Measurements from ENCODE around the gene LRRC8B. TPM values are rescaled to one million over a fixed set of nuclear protein-coding genes. Genes with fewer than 3 reads are reported as not detected.
A peak's percentile ranks its signal among the peaks of the same experiment; 100 is the strongest.

Gene LRRC8B
- polyA plus RNA-seq, 1 donor (not counting 4 experiments of a cell fraction or from before 2014, with no cell fraction given): 1.5 TPM

GRCh38 chr1:89637496-89637895, 112.9 kb downstream of the LRRC8B start:
- no peaks in the 10 kb centered on the region for H3K36me3 ChIP-seq (ENCODE audit: control insufficient read depth in 2 of 2, extremely low read depth in 1 of 2, insufficient read depth in 2 of 2, low read length in 2 of 2)
- no peak for DNase-seq (ENCODE audit: low read depth, low spot score)
- no peak overlapping the region for H2AFZ ChIP-seq (ENCODE audit: control insufficient read depth, low read length)
- dilution Hi-C loops (cut with MboI; ENCODE audit: extremely low pct_ligation_motif_present, low sequenced_read_pairs): no loop called here
- no peaks in the 10 kb centered on the region for H4K20me1 ChIP-seq (ENCODE audit: control insufficient read depth, extremely low read depth, insufficient read depth, low read length)
- H3K79me2 ChIP-seq (ENCODE audit: control insufficient read depth, insufficient read depth, low read length): peaks cover 79% of the 10 kb centered on the region
- peak; percentile 52 for FAIRE-seq
- H3K27me3 ChIP-seq (ENCODE audit: control insufficient read depth, extremely low read depth, insufficient read depth, low read length): no peaks in the 10 kb centered on the region
- no peaks in the 10 kb centered on the region for H3K9me1 ChIP-seq (ENCODE audit: control insufficient read depth, extremely low read depth, insufficient read depth, low read length)
- peak overlapping the region; percentile 87 for H3K4me2 ChIP-seq (ENCODE audit: control insufficient read depth, extremely low read depth, insufficient read depth, low read depth, low read length)
- H3K4me3 ChIP-seq (ENCODE audit: control insufficient read depth in 2 of 3, extremely low read depth in 1 of 3, insufficient read depth in 2 of 3, low read depth in 1 of 3, low read length in 3 of 3): peak overlapping the region in 1 of 3 experiments; percentile 19
- H3K9ac ChIP-seq (ENCODE audit: control insufficient read depth, extremely low read depth, insufficient read depth, low read length): no peak overlapping the region
- TF ChIP-seq EZH2 (IDR thresholded peaks at IDR 0.05; ENCODE audit: low read length): no peak
- TF ChIP-seq, protein P1, sequence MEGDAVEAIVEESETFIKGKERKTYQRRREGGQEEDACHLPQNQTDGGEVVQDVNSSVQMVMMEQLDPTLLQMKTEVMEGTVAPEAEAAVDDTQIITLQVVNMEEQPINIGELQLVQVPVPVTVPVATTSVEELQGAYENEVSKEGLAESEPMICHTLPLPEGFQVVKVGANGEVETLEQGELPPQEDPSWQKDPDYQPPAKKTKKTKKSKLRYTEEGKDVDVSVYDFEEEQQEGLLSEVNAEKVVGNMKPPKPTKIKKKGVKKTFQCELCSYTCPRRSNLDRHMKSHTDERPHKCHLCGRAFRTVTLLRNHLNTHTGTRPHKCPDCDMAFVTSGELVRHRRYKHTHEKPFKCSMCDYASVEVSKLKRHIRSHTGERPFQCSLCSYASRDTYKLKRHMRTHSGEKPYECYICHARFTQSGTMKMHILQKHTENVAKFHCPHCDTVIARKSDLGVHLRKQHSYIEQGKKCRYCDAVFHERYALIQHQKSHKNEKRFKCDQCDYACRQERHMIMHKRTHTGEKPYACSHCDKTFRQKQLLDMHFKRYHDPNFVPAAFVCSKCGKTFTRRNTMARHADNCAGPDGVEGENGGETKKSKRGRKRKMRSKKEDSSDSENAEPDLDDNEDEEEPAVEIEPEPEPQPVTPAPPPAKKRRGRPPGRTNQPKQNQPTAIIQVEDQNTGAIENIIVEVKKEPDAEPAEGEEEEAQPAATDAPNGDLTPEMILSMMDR (optimal IDR thresholded peaks at IDR 0.05 in 1 of 3, IDR thresholded peaks at IDR 0.05 in 1 of 3, conservative IDR thresholded peaks at IDR 0.05 in 1 of 3; ENCODE audit: extremely low read depth in 1 of 3, insufficient read depth in 2 of 3, low read length in 3 of 3): no peak
- H3K27ac ChIP-seq (ENCODE audit: control insufficient read depth, insufficient read depth, low read length): peak overlapping the region; percentile 45
- peaks cover 30% of the 10 kb centered on the region for H3K4me1 ChIP-seq (ENCODE audit: control insufficient read depth, extremely low read depth, insufficient read depth, low read length)
- H3K9me3 ChIP-seq (ENCODE audit: control insufficient read depth, low read depth, low read length): no peaks in the 10 kb centered on the region

DNA sequence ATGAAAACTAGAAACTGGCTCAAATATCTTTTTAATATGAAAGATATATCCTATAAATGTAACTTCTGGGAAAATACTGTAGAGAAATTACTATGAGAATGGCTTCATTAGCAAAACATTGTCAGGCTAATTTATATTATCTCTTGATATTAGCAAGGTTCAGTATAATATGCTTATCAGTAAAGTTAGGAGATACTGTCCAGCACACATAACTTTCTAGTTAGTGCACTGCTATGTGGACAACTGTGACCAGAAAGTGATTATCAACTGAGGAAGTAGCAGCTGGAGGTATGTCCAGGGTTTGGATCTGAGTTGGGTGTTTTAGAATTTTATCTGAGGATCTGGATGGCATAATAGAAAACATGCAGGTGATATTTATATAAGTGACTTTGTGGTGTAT, 115.8 kb downstream of the LRRC8B start:
- no peak for TF ChIP-seq EZH2 (IDR thresholded peaks at IDR 0.05; ENCODE audit: low read length)
- TF ChIP-seq, protein P1 (optimal IDR thresholded peaks at IDR 0.05 in 1 of 3, IDR thresholded peaks at IDR 0.05 in 1 of 3, conservative IDR thresholded peaks at IDR 0.05 in 1 of 3; ENCODE audit: extremely low read depth in 1 of 3, insufficient read depth in 2 of 3, low read length in 3 of 3): no peak
- Histone ChIP-seq H3K36me3 (ENCODE audit: control insufficient read depth in 2 of 2, extremely low read depth in 1 of 2, insufficient read depth in 2 of 2, low read length in 2 of 2) (no peaks in the 10 kb centered on the region), H3K9me3 (ENCODE audit: control insufficient read depth, low read depth, low read length) (no peaks in the 10 kb centered on the region), H3K27ac (ENCODE audit: control insufficient read depth, insufficient read depth, low read length) (no peak overlapping the region), H2AFZ (ENCODE audit: control insufficient read depth, low read length) (no peak overlapping the region), H3K4me2 (ENCODE audit: control insufficient read depth, extremely low read depth, insufficient read depth, low read depth, low read length) (no peak overlapping the region), H4K20me1 (ENCODE audit: control insufficient read depth, extremely low read depth, insufficient read depth, low read length) (no peaks in the 10 kb centered on the region), H3K9me1 (ENCODE audit: control insufficient read depth, extremely low read depth, insufficient read depth, low read length) (no peaks in the 10 kb centered on the region), H3K27me3 (ENCODE audit: control insufficient read depth, extremely low read depth, insufficient read depth, low read length) (no peaks in the 10 kb centered on the region), H3K79me2 (ENCODE audit: control insufficient read depth, insufficient read depth, low read length) (peaks cover 84% of the 10 kb centered on the region), H3K4me3 (ENCODE audit: control insufficient read depth in 2 of 3, extremely low read depth in 1 of 3, insufficient read depth in 2 of 3, low read depth in 1 of 3, low read length in 3 of 3) (no peak overlapping the region), H3K4me1 (ENCODE audit: control insufficient read depth, extremely low read depth, insufficient read depth, low read length) (peaks cover 21% of the 10 kb centered on the region), H3K9ac (ENCODE audit: control insufficient read depth, extremely low read depth, insufficient read depth, low read length) (no peak overlapping the region)
- FAIRE-seq: no peak
- DNase-seq (ENCODE audit: low read depth, low spot score): no peak
- dilution Hi-C loops (cut with MboI; ENCODE audit: extremely low pct_ligation_motif_present, low sequenced_read_pairs): no loop called here
